Stomach (tissue), 9 donors: Measurements from ENCODE around the gene DLX6. TPM values are rescaled to one million over a fixed set of nuclear protein-coding genes. Genes with fewer than 3 reads are reported as not detected.

ENCODE experiments used
- DNase-seq, 2 donors: peaks; one replicate each; pipeline versions ENCODE4 v3.0.0 to v3.0.0-alpha.2; 2013 to 2019
- H3K27ac ChIP-seq, 5 donors: fragments of 200-600 bp in 4 of 5; sonication (generic) in 4 of 5; one replicate each; pipeline ENCODE4 v1.5.1; 2013 to 2019; ENCODE audit warnings: mild to moderate bottlenecking in 1 of 5, moderate library complexity in 1 of 5
- H3K27me3 ChIP-seq, 3 donors: fragments of 200-600 bp; sonication (generic); one replicate each; pipeline ENCODE4 v1.5.1; 2017 to 2019; ENCODE audit warnings: mixed run types in 1 of 3
- H3K36me3 ChIP-seq, 4 donors: fragments of 200-600 bp; sonication (generic); 1 replicate in 3 of 4; 2 replicates in 1 of 4; pipeline ENCODE4 v1.5.1; 2016 to 2019
- H3K4me1 ChIP-seq, 4 donors: fragments of 200-600 bp; sonication (generic); one replicate each; pipeline ENCODE4 v1.5.1; 2016 to 2019
- H3K4me3 ChIP-seq, 4 donors: fragments of 200-600 bp; sonication (generic) in 3 of 4; one replicate each; pipeline ENCODE4 v1.5.1; 2016 to 2019; ENCODE audit warnings: mild to moderate bottlenecking in 1 of 4
- H3K9me3 ChIP-seq, 4 donors: fragments of 200-600 bp; sonication (generic); one replicate each; pipeline ENCODE4 v1.5.1; 2016 to 2019
- CTCF ChIP-seq, 7 experiments: fragments of 450-650 bp in 4 of 7; fragments of 200-600 bp in 3 of 7; sonication (generic) in 3 of 7; IDR thresholded peaks; one replicate each; pipeline ENCODE4 v1.5.1; 2016 to 2019; ENCODE audit warnings: antibody characterized with exemption in 7 of 7, control low read depth in 2 of 7, mild to moderate bottlenecking in 1 of 7
- EP300 ChIP-seq: sonication (generic); formaldehyde crosslinking; IDR thresholded peaks from one replicate; pipeline ENCODE4 v1.6.1; 2017; ENCODE audit warnings: antibody characterized with exemption
- POLR2A ChIP-seq, 4 donors: fragments of 450-650 bp; IDR thresholded peaks; one replicate each; pipeline ENCODE4 v1.6.1; 2016; ENCODE audit warnings: antibody characterized with exemption in 4 of 4, control low read depth in 2 of 4, mild to moderate bottlenecking in 1 of 4, moderate library complexity in 1 of 4
- POLR2AphosphoS5 ChIP-seq, 3 donors: sonication (generic); formaldehyde crosslinking; IDR thresholded peaks; one replicate each; pipeline ENCODE4 v1.6.1; 2016; ENCODE audit warnings: antibody characterized with exemption in 3 of 3
- WGBS, 5 donors: extraction: QIAGEN DNeasy Blood & Tissue Kit in 3 of 5; methylation state at CpG; one replicate each; pipeline versions ENCODE4 v1.1.5 to v1.1.7; 2013 to 2018; 5-methylcytosine and 5-hydroxymethylcytosine counted together
- intact Hi-C: fragments of 100-400 bp; cut with DNase I; formaldehyde crosslinking; loops from one replicate; pipeline ENCODE4 v1.15.1; 2023; ENCODE audit warnings: low total_unique reads
- polyA plus RNA-seq, 3 donors: library from polyadenylated mRNA; stranded (reverse); fragments of 200-250 nt; gene quantifications; one replicate each; pipeline ENCODE4 v1.2.3, GENCODE V29; 2013
- total RNA-seq, 5 donors: library from RNA; depleted of rRNA; stranded (reverse); fragments of >200 nt; gene quantifications; one replicate each; pipeline versions ENCODE4 v1.1.0 to v1.2.3, GENCODE V29; 2014 to 2016
- donor health status: healthy with polysubstance abuse.
- donor health status: Bipolar disorder and iron deficiency.
- donor health status: healthy.

The DLX6 gene
- total and polyA plus RNA-seq, 8 donors, result 0.08 TPM; not detected in 7

- H3K4me3 ChIP-seq, result no peak overlapping the region
- peak in 1 of 2 donors; percentile 56 for DNase-seq
- no peak overlapping the region for H3K27ac ChIP-seq
- peaks cover 65 to 100% (median 100%) of the 10 kb centered on the region in 3 donors for H3K27me3 ChIP-seq
- no peak for TF ChIP-seq EP300
- no peak for TF ChIP-seq POLR2A (IDR thresholded peaks at IDR 0.05)
- TF ChIP-seq CTCF (IDR thresholded peaks at IDR 0.05), result no peak
- no peak for TF ChIP-seq POLR2AphosphoS5 (IDR thresholded peaks at IDR 0.05)
- intact Hi-C loops, result loop anchor here (10.0 kb wide), 1 partner anchor 1107 kb away; no protein-coding TSS in a partner anchor
- 14 to 26% (median 16%) methylated on average over 22 to 39 of the region's 39 CpGs for WGBS, 5 donors
- no peaks in the 10 kb centered on the region for H3K36me3 ChIP-seq
- peaks cover 12 to 79% (median 63%) of the 10 kb centered on the region in 4 donors for H3K4me1 ChIP-seq
- peaks cover 0 to 7% (median 0%) of the 10 kb centered on the region in 4 donors for H3K9me3 ChIP-seq
Observed at GRCh38 chr7:97021747-97022490, 16.6 kb downstream of the DLX6 start.

- TF ChIP-seq POLR2A (IDR thresholded peaks at IDR 0.05) (no peak), POLR2AphosphoS5 (IDR thresholded peaks at IDR 0.05) (no peak), CTCF (IDR thresholded peaks at IDR 0.05) (no peak), EP300 (no peak)
- Histone ChIP-seq H3K4me1 (peaks cover 20 to 79% (median 63%) of the 10 kb centered on the region in 4 donors), H3K27me3 (peaks cover 58 to 100% (median 97%) of the 10 kb centered on the region in 3 donors), H3K36me3 (no peaks in the 10 kb centered on the region), H3K4me3 (no peak overlapping the region), H3K9me3 (peaks cover 0 to 7% (median 0%) of the 10 kb centered on the region in 4 donors), H3K27ac (no peak overlapping the region)
- intact Hi-C loops, result loop anchor here (10.0 kb wide), 1 partner anchor 1108 kb away; no protein-coding TSS in a partner anchor
- no peak for DNase-seq
- WGBS, 5 donors, result 6 to 10% (median 7%) methylated on average over 27 to 35 of the region's 35 CpGs
Observed at GRCh38 chr7:97022491-97023306, 17.3 kb downstream of the DLX6 start.

- H3K27ac ChIP-seq, result no peak within 1 kb of the TSS
- H3K4me3 ChIP-seq, result peak within 1 kb of the TSS; percentile 24 to 45 (median 32)
- intact Hi-C loops, result loop anchor here (5.0 to 10.0 kb wide), 2 partner anchors 947 to 1110 kb away; no protein-coding TSS in a partner anchor
- 2 to 4% (median 3%) methylated on average over 58 to 60 of the region's 60 CpGs for WGBS, 5 donors
- peak in 1 of 2 donors; percentile 80 for DNase-seq
- TF ChIP-seq CTCF (IDR thresholded peaks at IDR 0.05) (no peak), POLR2A (IDR thresholded peaks at IDR 0.05) (no peak), EP300 (no peak), POLR2AphosphoS5 (IDR thresholded peaks at IDR 0.05) (no peak)
- peaks cover 21 to 68% (median 59%) of the 10 kb centered on the region in 4 donors for H3K4me1 ChIP-seq
- peaks cover 0 to 7% (median 0%) of the 10 kb centered on the region in 4 donors for H3K9me3 ChIP-seq
- peaks cover 42 to 100% (median 79%) of the 10 kb centered on the region in 3 donors for H3K27me3 ChIP-seq
- H3K36me3 ChIP-seq, result no peaks in the 10 kb centered on the region
Observed at GRCh38 chr7:97024209-97025129, 19.1 kb downstream of the DLX6 start, which contains the start of gene DLX5. TSS of gene DLX5 (minus strand) at chr7:97024831. CDS start at chr7:97024623, 208 bp downstream.
